Liver (tissue), 9 donors: ENCODE results near the gene SCUBE1. TPM values are rescaled to one million over a fixed set of nuclear protein-coding genes. Genes with fewer than 3 reads are reported as not detected.

Experiments
- DNase-seq: peaks from one replicate; pipeline ENCODE4 v3.0.0-alpha.2; 2017; ENCODE audit warnings: low spot score
- H3K27ac ChIP-seq, 2 donors: one replicate each; pipeline ENCODE4 v1.7.0; 2013; ENCODE audit warnings: inconsistent platforms in 2 of 2, low read length in 2 of 2, control low read depth in 1 of 2, low read depth in 1 of 2, mild to moderate bottlenecking in 1 of 2
- H3K27me3 ChIP-seq, 4 donors: one replicate each; pipeline versions ENCODE4 v1.6.1 to v1.7.0; 2013; ENCODE audit warnings: low read length in 3 of 4, inconsistent platforms in 1 of 4, mild to moderate bottlenecking in 1 of 4, moderate library complexity in 1 of 4; ENCODE audit not compliant: control insufficient read depth in 4 of 4, insufficient read depth in 4 of 4
- H3K36me3 ChIP-seq, 4 donors: one replicate each; pipeline versions ENCODE4 v1.6.1 to v1.7.0; 2013; ENCODE audit warnings: low read length in 3 of 4, mild to moderate bottlenecking in 3 of 4, low read depth in 1 of 4, moderate library complexity in 1 of 4; ENCODE audit not compliant: control insufficient read depth in 4 of 4, insufficient read depth in 3 of 4
- H3K4me1 ChIP-seq, 4 donors: one replicate each; pipeline versions ENCODE4 v1.6.1 to v1.7.0; 2013; ENCODE audit warnings: low read length in 3 of 4, mild to moderate bottlenecking in 3 of 4, moderate library complexity in 1 of 4; ENCODE audit not compliant: control insufficient read depth in 4 of 4, insufficient read depth in 4 of 4
- H3K4me3 ChIP-seq, 3 donors: one replicate each; pipeline versions ENCODE4 v1.6.1 to v1.7.0; 2013; ENCODE audit warnings: low read length in 3 of 3, control low read depth in 1 of 3, low read depth in 1 of 3, mild to moderate bottlenecking in 1 of 3
- H3K9ac ChIP-seq, 2 donors: one replicate each; pipeline ENCODE4 v1.7.0; 2013; ENCODE audit warnings: low read length in 2 of 2, mild to moderate bottlenecking in 2 of 2, moderate library complexity in 2 of 2, control low read depth in 1 of 2, low read depth in 1 of 2
- H3K9me3 ChIP-seq, 4 donors: one replicate each; pipeline versions ENCODE4 v1.6.1 to v1.7.0; 2013; ENCODE audit warnings: low read length in 3 of 4; ENCODE audit not compliant: control insufficient read depth in 4 of 4
- EGR1 ChIP-seq, 2 donors: IDR thresholded peaks; 2 replicates each; pipeline ENCODE4 v1.6.1; 2016 to 2018; ENCODE audit warnings: antibody characterized with exemption in 2 of 2, low read depth in 2 of 2
- FOXA1 ChIP-seq: IDR thresholded peaks from 2 replicates; pipeline ENCODE4 v1.6.1; 2016; ENCODE audit warnings: antibody characterized with exemption
- FOXA2 ChIP-seq: IDR thresholded peaks from 2 replicates; pipeline ENCODE4 v1.6.1; 2016; ENCODE audit warnings: antibody characterized with exemption
- GABPA ChIP-seq, 2 donors: IDR thresholded peaks in 1 of 2; conservative IDR thresholded peaks in 1 of 2; 2 replicates each; pipeline ENCODE4 v1.6.1; 2016; ENCODE audit warnings: antibody characterized with exemption in 2 of 2, mild to moderate bottlenecking in 1 of 2, moderate library complexity in 1 of 2
- HNF4A ChIP-seq, 2 donors: conservative IDR thresholded peaks; 2 replicates each; pipeline ENCODE4 v1.6.1; 2016; ENCODE audit warnings: antibody characterized with exemption in 2 of 2, mild to moderate bottlenecking in 2 of 2
- HNF4G ChIP-seq: IDR thresholded peaks from 2 replicates; pipeline ENCODE4 v1.6.1; 2016; ENCODE audit warnings: antibody characterized with exemption
- JUND ChIP-seq, 2 donors: IDR thresholded peaks; 2 replicates each; pipeline ENCODE4 v1.6.1; 2016; ENCODE audit warnings: antibody characterized with exemption in 2 of 2
- NR2F2 ChIP-seq: IDR thresholded peaks from 2 replicates; pipeline ENCODE4 v1.6.1; 2016; ENCODE audit warnings: antibody characterized with exemption
- RAD21 ChIP-seq, 2 donors: IDR thresholded peaks; 2 replicates each; pipeline ENCODE4 v1.6.1; 2016; ENCODE audit warnings: antibody characterized with exemption in 2 of 2, mild to moderate bottlenecking in 2 of 2
- RXRA ChIP-seq, 2 donors: IDR thresholded peaks; 2 replicates each; pipeline ENCODE4 v1.6.1; 2017 to 2018; ENCODE audit warnings: antibody characterized with exemption in 2 of 2, mild to moderate bottlenecking in 1 of 2
- SP1 ChIP-seq: IDR thresholded peaks from 2 replicates; pipeline ENCODE4 v1.6.1; 2018; ENCODE audit warnings: antibody characterized with exemption, mild to moderate bottlenecking
- TAF1 ChIP-seq: conservative IDR thresholded peaks from 2 replicates; pipeline ENCODE4 v1.6.1; 2016; ENCODE audit warnings: antibody characterized with exemption, mild to moderate bottlenecking
- YY1 ChIP-seq: IDR thresholded peaks from 2 replicates; pipeline ENCODE4 v1.6.1; 2016; ENCODE audit warnings: antibody characterized with exemption, mild to moderate bottlenecking
- WGBS: extraction: QIAGEN DNeasy Blood & Tissue Kit; methylation state at CpG from one replicate; pipeline ENCODE4 v1.1.7; 2013; 5-methylcytosine and 5-hydroxymethylcytosine counted together
- polyA plus RNA-seq, 2 donors: library from polyadenylated mRNA; stranded (reverse) in 1 of 2; unstranded in 1 of 2; fragments of 200-250 nt in 1 of 2; fragments of >200 nt in 1 of 2; fragmentation: Nextera tagmentation in 1 of 2; extraction: Ambion mirVana in 1 of 2; gene quantifications; one replicate each; pipeline versions ENCODE4 v1.2.1 to v1.2.3, GENCODE V29; 2013 to 2015
- total RNA-seq, 2 donors: library from RNA; depleted of rRNA; stranded (reverse); fragments of >200 nt; gene quantifications; one replicate each; pipeline ENCODE4 v1.2.3, GENCODE V29; 2014
- TF ChIP-seq, protein P1 (sequence below): IDR thresholded peaks from 2 replicates; pipeline ENCODE4 v1.6.1; 2016; ENCODE audit warnings: antibody characterized with exemption
- TF ChIP-seq, protein P2 (sequence below): fragments of 150-350 bp; IDR thresholded peaks from 2 replicates; pipeline ENCODE4 v1.5.1; 2017; ENCODE audit warnings: improper control_type of control experiment, low read depth, low read length; ENCODE audit not compliant: missing input control
- TF ChIP-seq, protein P3 (sequence below): IDR thresholded peaks from 2 replicates; pipeline ENCODE4 v1.6.1; 2016; ENCODE audit warnings: antibody characterized with exemption
- TF ChIP-seq, protein P4 (sequence below): IDR thresholded peaks from 2 replicates; pipeline ENCODE4 v1.6.1; 2016; ENCODE audit warnings: antibody characterized with exemption, mild to moderate bottlenecking
- TF ChIP-seq, protein P5 (sequence below): IDR thresholded peaks from 2 replicates; pipeline ENCODE4 v1.6.1; 2016; ENCODE audit warnings: antibody characterized with exemption
- donor health status: healthy.
- donor health status: healthy.
- donor health status: healthy.
- donor health status: healthy.
- donor health status: healthy.

Gene SCUBE1
- total and polyA plus RNA-seq, 4 donors = 0.07 to 0.46 (median 0.08) TPM; not detected in 1

DNA sequence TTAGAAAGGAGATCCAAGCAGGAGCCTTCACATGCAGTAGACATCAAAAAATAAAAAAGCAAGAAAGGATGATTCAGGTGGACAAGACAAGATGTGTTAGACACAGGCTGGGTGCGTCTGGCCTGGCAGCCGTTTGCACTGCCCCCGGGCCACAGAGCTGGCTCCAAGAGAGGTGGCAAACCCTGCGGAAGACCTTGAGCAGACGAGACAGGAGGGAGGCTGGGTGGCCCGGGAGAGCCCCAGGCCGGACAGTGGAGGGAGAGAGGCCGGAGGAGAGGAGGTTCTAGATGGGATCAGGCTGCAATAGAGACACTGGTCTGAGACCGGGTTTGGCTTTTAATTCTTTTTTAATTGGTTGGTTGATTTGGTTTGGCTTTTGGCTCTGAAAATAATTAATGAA, 86.6 kb downstream of the SCUBE1 start:
- TF ChIP-seq FOXA1 (no peak), RXRA (IDR thresholded peaks at IDR 0.05) (no peak), YY1 (no peak), TAF1 (no peak)
- TF ChIP-seq, protein P1, sequence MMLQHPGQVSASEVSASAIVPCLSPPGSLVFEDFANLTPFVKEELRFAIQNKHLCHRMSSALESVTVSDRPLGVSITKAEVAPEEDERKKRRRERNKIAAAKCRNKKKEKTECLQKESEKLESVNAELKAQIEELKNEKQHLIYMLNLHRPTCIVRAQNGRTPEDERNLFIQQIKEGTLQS = no peak
- TF ChIP-seq, protein P2, sequence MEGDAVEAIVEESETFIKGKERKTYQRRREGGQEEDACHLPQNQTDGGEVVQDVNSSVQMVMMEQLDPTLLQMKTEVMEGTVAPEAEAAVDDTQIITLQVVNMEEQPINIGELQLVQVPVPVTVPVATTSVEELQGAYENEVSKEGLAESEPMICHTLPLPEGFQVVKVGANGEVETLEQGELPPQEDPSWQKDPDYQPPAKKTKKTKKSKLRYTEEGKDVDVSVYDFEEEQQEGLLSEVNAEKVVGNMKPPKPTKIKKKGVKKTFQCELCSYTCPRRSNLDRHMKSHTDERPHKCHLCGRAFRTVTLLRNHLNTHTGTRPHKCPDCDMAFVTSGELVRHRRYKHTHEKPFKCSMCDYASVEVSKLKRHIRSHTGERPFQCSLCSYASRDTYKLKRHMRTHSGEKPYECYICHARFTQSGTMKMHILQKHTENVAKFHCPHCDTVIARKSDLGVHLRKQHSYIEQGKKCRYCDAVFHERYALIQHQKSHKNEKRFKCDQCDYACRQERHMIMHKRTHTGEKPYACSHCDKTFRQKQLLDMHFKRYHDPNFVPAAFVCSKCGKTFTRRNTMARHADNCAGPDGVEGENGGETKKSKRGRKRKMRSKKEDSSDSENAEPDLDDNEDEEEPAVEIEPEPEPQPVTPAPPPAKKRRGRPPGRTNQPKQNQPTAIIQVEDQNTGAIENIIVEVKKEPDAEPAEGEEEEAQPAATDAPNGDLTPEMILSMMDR = no peak
- H3K27ac ChIP-seq = no peak overlapping the region
- H3K4me1 ChIP-seq = peaks cover 0 to 11% (median 2%) of the 10 kb centered on the region in 4 donors
- no peaks in the 10 kb centered on the region for H3K9me3 ChIP-seq
- no peaks in the 10 kb centered on the region for H3K27me3 ChIP-seq
- WGBS = 88% methylated on average over 9 of the region's 9 CpGs
- no peak overlapping the region for H3K9ac ChIP-seq
- no peak for DNase-seq
- H3K36me3 ChIP-seq = no peaks in the 10 kb centered on the region
- H3K4me3 ChIP-seq = no peak overlapping the region

DNA sequence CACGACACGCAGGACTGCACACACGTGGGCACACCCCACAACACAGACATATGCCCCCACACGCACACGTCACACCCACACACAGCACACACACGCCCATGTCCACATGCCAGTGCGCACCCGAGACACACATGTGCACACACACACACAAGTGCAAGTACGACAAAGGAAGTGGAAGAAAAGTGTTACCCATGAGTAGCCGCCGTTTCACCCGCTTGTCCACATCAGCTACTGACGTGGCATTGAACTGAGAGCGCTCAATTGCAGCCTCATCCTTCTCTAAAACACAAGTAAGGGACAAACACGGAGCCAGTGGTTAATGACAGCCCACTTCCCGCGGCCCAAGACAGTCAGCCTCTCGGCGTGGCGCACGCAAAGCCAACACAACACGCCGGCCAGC, 87.9 kb downstream of the SCUBE1 start:
- Histone ChIP-seq H3K9me3 (no peaks in the 10 kb centered on the region), H3K27me3 (no peaks in the 10 kb centered on the region), H3K9ac (no peak overlapping the region), H3K27ac (no peak overlapping the region), H3K4me3 (no peak overlapping the region), H3K36me3 (no peaks in the 10 kb centered on the region), H3K4me1 (peaks cover 0 to 11% (median 2%) of the 10 kb centered on the region in 4 donors)
- no peak for DNase-seq
- TF ChIP-seq RXRA (IDR thresholded peaks at IDR 0.05) (no peak), JUND (IDR thresholded peaks at IDR 0.05) (no peak), NR2F2 (no peak), GABPA (IDR thresholded peaks at IDR 0.05 in 1 of 2, conservative IDR thresholded peaks at IDR 0.05 in 1 of 2) (no peak), RAD21 (IDR thresholded peaks at IDR 0.05) (no peak), HNF4A (conservative IDR thresholded peaks at IDR 0.05) (no peak), TAF1 (no peak), HNF4G (no peak), SP1 (no peak), FOXA1 (no peak), FOXA2 (no peak), YY1 (no peak), EGR1 (IDR thresholded peaks at IDR 0.05; ENCODE audit: low read depth in 2 of 2) (no peak)
- TF ChIP-seq, protein P3, sequence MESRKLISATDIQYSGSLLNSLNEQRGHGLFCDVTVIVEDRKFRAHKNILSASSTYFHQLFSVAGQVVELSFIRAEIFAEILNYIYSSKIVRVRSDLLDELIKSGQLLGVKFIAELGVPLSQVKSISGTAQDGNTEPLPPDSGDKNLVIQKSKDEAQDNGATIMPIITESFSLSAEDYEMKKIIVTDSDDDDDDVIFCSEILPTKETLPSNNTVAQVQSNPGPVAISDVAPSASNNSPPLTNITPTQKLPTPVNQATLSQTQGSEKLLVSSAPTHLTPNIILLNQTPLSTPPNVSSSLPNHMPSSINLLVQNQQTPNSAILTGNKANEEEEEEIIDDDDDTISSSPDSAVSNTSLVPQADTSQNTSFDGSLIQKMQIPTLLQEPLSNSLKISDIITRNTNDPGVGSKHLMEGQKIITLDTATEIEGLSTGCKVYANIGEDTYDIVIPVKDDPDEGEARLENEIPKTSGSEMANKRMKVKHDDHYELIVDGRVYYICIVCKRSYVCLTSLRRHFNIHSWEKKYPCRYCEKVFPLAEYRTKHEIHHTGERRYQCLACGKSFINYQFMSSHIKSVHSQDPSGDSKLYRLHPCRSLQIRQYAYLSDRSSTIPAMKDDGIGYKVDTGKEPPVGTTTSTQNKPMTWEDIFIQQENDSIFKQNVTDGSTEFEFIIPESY = no peak
- TF ChIP-seq, protein P1 = no peak
- TF ChIP-seq, protein P2 = no peak
- TF ChIP-seq, protein P4, sequence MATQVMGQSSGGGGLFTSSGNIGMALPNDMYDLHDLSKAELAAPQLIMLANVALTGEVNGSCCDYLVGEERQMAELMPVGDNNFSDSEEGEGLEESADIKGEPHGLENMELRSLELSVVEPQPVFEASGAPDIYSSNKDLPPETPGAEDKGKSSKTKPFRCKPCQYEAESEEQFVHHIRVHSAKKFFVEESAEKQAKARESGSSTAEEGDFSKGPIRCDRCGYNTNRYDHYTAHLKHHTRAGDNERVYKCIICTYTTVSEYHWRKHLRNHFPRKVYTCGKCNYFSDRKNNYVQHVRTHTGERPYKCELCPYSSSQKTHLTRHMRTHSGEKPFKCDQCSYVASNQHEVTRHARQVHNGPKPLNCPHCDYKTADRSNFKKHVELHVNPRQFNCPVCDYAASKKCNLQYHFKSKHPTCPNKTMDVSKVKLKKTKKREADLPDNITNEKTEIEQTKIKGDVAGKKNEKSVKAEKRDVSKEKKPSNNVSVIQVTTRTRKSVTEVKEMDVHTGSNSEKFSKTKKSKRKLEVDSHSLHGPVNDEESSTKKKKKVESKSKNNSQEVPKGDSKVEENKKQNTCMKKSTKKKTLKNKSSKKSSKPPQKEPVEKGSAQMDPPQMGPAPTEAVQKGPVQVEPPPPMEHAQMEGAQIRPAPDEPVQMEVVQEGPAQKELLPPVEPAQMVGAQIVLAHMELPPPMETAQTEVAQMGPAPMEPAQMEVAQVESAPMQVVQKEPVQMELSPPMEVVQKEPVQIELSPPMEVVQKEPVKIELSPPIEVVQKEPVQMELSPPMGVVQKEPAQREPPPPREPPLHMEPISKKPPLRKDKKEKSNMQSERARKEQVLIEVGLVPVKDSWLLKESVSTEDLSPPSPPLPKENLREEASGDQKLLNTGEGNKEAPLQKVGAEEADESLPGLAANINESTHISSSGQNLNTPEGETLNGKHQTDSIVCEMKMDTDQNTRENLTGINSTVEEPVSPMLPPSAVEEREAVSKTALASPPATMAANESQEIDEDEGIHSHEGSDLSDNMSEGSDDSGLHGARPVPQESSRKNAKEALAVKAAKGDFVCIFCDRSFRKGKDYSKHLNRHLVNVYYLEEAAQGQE = no peak
- TF ChIP-seq, protein P5, sequence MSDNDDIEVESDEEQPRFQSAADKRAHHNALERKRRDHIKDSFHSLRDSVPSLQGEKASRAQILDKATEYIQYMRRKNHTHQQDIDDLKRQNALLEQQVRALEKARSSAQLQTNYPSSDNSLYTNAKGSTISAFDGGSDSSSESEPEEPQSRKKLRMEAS = no peak
- WGBS = 91% methylated on average over 23 of the region's 23 CpGs
